Measurements from ENCODE around the gene CNTN5. TPM values are rescaled to one million over a fixed set of nuclear protein-coding genes. Genes with fewer than 3 reads are reported as not detected.

Gene CNTN5
- total RNA-seq, 4 donors from 2014 or later, result 0.16 TPM; not detected in 3

DNA sequence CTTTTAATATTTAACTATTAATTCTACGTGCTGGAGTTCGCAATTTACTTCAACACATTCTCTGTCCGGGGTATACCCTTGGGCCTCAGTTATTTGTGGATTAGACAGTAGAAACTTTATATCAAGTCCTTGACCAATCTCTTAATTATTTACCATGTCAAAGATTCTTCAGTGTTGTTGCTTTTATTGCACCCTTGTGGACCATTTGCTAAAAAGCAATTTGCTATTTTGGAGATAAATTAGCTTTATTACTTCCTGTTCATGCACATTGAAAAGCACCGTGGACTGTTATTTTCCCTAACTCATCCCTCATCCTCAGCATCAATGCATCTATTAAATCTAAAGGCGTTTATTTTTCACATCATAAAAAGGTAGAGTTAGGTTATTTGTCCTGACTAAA, 609.9 kb downstream of the CNTN5 start:
- H3K9me3 ChIP-seq, result no peaks in the 10 kb centered on the region
- intact Hi-C loops (cut with DNase I; ENCODE audit: low total_unique reads), result no loop called here
- no peak overlapping the region for H3K4me3 ChIP-seq
- H3K27me3 ChIP-seq, result no peaks in the 10 kb centered on the region
- H3K27ac ChIP-seq, result no peak overlapping the region
- TF ChIP-seq POLR2A (IDR thresholded peaks at IDR 0.05), result no peak
- TF ChIP-seq, protein P1, sequence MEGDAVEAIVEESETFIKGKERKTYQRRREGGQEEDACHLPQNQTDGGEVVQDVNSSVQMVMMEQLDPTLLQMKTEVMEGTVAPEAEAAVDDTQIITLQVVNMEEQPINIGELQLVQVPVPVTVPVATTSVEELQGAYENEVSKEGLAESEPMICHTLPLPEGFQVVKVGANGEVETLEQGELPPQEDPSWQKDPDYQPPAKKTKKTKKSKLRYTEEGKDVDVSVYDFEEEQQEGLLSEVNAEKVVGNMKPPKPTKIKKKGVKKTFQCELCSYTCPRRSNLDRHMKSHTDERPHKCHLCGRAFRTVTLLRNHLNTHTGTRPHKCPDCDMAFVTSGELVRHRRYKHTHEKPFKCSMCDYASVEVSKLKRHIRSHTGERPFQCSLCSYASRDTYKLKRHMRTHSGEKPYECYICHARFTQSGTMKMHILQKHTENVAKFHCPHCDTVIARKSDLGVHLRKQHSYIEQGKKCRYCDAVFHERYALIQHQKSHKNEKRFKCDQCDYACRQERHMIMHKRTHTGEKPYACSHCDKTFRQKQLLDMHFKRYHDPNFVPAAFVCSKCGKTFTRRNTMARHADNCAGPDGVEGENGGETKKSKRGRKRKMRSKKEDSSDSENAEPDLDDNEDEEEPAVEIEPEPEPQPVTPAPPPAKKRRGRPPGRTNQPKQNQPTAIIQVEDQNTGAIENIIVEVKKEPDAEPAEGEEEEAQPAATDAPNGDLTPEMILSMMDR (IDR thresholded peaks at IDR 0.05 in 4 of 5, conservative IDR thresholded peaks at IDR 0.05 in 1 of 5), result no peak
- in situ Hi-C loops (cut with MboI; ENCODE audit: low sequenced_read_pairs in 4 of 4), result no loop called here
- DNase-seq (no peak), ATAC-seq (no peak)
- H3K36me3 ChIP-seq, result no peaks in the 10 kb centered on the region
- H3K4me1 ChIP-seq, result no peaks in the 10 kb centered on the region

DNA sequence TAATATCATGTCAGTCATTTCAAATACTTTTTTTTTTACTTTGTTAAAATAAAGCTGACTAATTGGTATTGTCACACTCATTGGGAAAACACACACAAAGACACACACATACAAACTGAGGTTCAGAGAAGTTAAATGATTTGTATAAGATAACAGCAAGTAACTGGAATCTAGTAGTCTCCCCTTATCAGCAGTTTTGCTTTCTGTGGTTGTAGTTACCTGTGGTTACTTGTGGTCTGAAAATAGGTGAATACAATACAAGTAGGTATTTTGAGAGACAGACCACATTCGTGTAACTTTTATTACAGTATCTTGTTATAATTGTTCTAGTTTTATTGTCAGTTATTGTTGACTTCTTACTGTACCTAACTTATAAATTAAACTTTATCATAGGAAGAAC, 610.9 kb downstream of the CNTN5 start:
- H3K4me3 ChIP-seq, result no peak overlapping the region
- H3K4me1 ChIP-seq, result no peaks in the 10 kb centered on the region
- TF ChIP-seq POLR2A (IDR thresholded peaks at IDR 0.05), result no peak
- no peak overlapping the region for H3K27ac ChIP-seq
- intact Hi-C loops (cut with DNase I; ENCODE audit: low total_unique reads), result no loop called here
- H3K36me3 ChIP-seq, result no peaks in the 10 kb centered on the region
- no peak for ATAC-seq
- in situ Hi-C loops (cut with MboI; ENCODE audit: low sequenced_read_pairs in 4 of 4), result no loop called here
- no peaks in the 10 kb centered on the region for H3K9me3 ChIP-seq
- no peaks in the 10 kb centered on the region for H3K27me3 ChIP-seq
- no peak for DNase-seq

GRCh38 chr11:99632969-99633368, 612.2 kb downstream of the CNTN5 start:
- H3K9me3 ChIP-seq, result no peaks in the 10 kb centered on the region
- H3K4me3 ChIP-seq, result no peak overlapping the region
- no peak for ATAC-seq
- H3K27me3 ChIP-seq, result no peaks in the 10 kb centered on the region
- TF ChIP-seq, protein P1 (IDR thresholded peaks at IDR 0.05 in 4 of 5, conservative IDR thresholded peaks at IDR 0.05 in 1 of 5), result no peak
- TF ChIP-seq POLR2A (IDR thresholded peaks at IDR 0.05), result no peak
- no peaks in the 10 kb centered on the region for H3K4me1 ChIP-seq
- DNase-seq, result no peak
- in situ Hi-C loops (cut with MboI; ENCODE audit: low sequenced_read_pairs in 4 of 4) (no loop called here), intact Hi-C loops (cut with DNase I; ENCODE audit: low total_unique reads) (no loop called here)
- no peak overlapping the region for H3K27ac ChIP-seq
- no peaks in the 10 kb centered on the region for H3K36me3 ChIP-seq

- no peak for ATAC-seq
- in situ Hi-C loops (cut with MboI; ENCODE audit: low sequenced_read_pairs in 4 of 4), result no loop called here
Measured at GRCh38 chr11:99634581-99634980, 613.8 kb downstream of the CNTN5 start.

DNA sequence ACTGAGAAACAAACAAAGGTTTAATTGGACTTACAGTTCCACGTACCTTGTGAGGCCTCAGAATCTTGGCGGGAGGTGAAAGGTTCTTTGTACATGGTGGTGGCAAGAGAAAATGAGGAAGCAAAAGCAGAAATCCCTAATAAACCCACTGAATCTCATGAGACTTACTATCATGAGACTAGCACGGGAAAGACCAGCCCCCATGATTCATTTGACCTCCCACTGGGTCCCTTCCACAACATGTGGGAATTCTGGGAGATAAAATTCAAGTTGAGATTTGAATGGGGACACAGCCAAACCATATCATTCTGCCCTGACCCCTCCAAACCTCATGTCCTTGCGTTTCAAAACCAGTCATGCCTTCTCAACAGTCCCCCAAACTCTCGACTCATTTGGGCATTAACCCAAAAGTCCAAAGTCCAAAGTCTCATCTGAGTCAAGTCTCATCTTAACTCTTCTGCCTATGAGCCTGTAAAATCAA, 617.4 kb downstream of the CNTN5 start:
- no peak overlapping the region for H3K4me3 ChIP-seq
- H3K36me3 ChIP-seq, result no peaks in the 10 kb centered on the region
- H3K9me3 ChIP-seq, result no peaks in the 10 kb centered on the region
- H3K27ac ChIP-seq, result no peak overlapping the region
- no peaks in the 10 kb centered on the region for H3K4me1 ChIP-seq
- intact Hi-C loops (cut with DNase I; ENCODE audit: low total_unique reads) (no loop called here), in situ Hi-C loops (cut with MboI; ENCODE audit: low sequenced_read_pairs in 4 of 4) (no loop called here)
- no peaks in the 10 kb centered on the region for H3K27me3 ChIP-seq
- no peak for TF ChIP-seq POLR2A (IDR thresholded peaks at IDR 0.05)
- TF ChIP-seq, protein P1 (IDR thresholded peaks at IDR 0.05 in 4 of 5, conservative IDR thresholded peaks at IDR 0.05 in 1 of 5), result no peak
- no peak for DNase-seq
- no peak for ATAC-seq

More at GRCh38 chr11:99634581-99634980, 613.8 kb downstream of the CNTN5 start:
- intact Hi-C loops (cut with DNase I; ENCODE audit: low total_unique reads), result no loop called here
- no peaks in the 10 kb centered on the region for H3K27me3 ChIP-seq
- no peaks in the 10 kb centered on the region for H3K4me1 ChIP-seq
- no peaks in the 10 kb centered on the region for H3K9me3 ChIP-seq
- TF ChIP-seq, protein P1 (IDR thresholded peaks at IDR 0.05 in 4 of 5, conservative IDR thresholded peaks at IDR 0.05 in 1 of 5), result no peak
- TF ChIP-seq POLR2A (IDR thresholded peaks at IDR 0.05), result no peak
- no peak for DNase-seq
- H3K27ac ChIP-seq, result no peak overlapping the region
- no peaks in the 10 kb centered on the region for H3K36me3 ChIP-seq
- no peak overlapping the region for H3K4me3 ChIP-seq

Data from gastrocnemius medialis (tissue), 4 donors.